GM19452 (cell line): Measurements from ENCODE around the gene LIG1.
"Not testable (repeated sequence)": the region's sequence is repeated elsewhere in the genome, so short reads cannot be mapped to it uniquely, and the experiment has no call there.

Experiments
- ATAC-seq: cut with Tn5 transposase; IDR thresholded peaks from one replicate; pipeline ENCODE4 v1.9.1; 2021; ENCODE audit not compliant: unreplicated experiment

Gene LIG1

GRCh38 chr19:48085904-48086864 lies 84.0 kb downstream of the LIG1 start:
- no peak for ATAC-seq

GRCh38 chr19:48085076-48085475 lies 85.1 kb downstream of the LIG1 start:
- no peak for ATAC-seq

- no peak for ATAC-seq
These were observed 89.0 kb downstream of the LIG1 start for GRCh38 chr19:48081106-48081505.

- ATAC-seq = not testable (repeated sequence)
These were observed 99.9 kb downstream of the LIG1 start for GRCh38 chr19:48070177-48070769.

- no peak for ATAC-seq
These were observed 100.7 kb downstream of the LIG1 start for GRCh38 chr19:48069435-48069834.
